IMR-90 (cell line): ENCODE data around the gene INMT. TPM values are rescaled to one million over a fixed set of nuclear protein-coding genes. Genes with fewer than 3 reads are reported as not detected.

Experiments
- ATAC-seq: fragments of 200-7000 bp; cut with Tn5 transposase; 2 replicates; pipeline ENCODE4 v1.9.1; 2020; ENCODE audit warnings: low read depth, mild to moderate bottlenecking, moderate library complexity
- BruUV-seq: library from RNA; stranded (reverse); fragments of 400-500 nt; replicated peaks from 2 replicates; lab custom pipeline; 2021; lab: Mats Ljungman, UMichigan
- CTCF ChIA-PET: fragments of 300-600 bp; formaldehyde crosslinking; extraction: SDS; loops from one replicate; lab custom pipeline; 2021; ENCODE audit warnings: antibody characterized with exemption; lab: Yijun Ruan, JAX
- POLR2A ChIA-PET: fragments of 300-600 bp; sonication (Branson Sonifier 250); formaldehyde crosslinking; loops from one replicate; lab custom pipeline; 2022; ENCODE audit warnings: antibody characterized with exemption; ENCODE audit not compliant: unreplicated experiment; lab: Charles Lee
- DNase-seq: peaks from one replicate; pipeline ENCODE4 v3.0.0; 2013
- H2AFZ ChIP-seq: replicated peaks from 2 replicates; pipeline ENCODE3; 2013; ENCODE audit warnings: low read length, mild to moderate bottlenecking; ENCODE audit not compliant: poor library complexity
- H2AK5ac ChIP-seq: 2 replicates; pipeline ENCODE4 v1.6.1; 2013; ENCODE audit warnings: low read depth, low read length, inconsistent platforms
- H2AK9ac ChIP-seq: replicated peaks from 2 replicates; pipeline ENCODE3; 2013; ENCODE audit warnings: mild to moderate bottlenecking, low read depth, low read length, moderate library complexity; ENCODE audit not compliant: poor library complexity
- H2BK120ac ChIP-seq: 2 replicates; pipeline ENCODE4 v1.6.1; 2013; ENCODE audit warnings: low read depth, low read length, inconsistent platforms
- H2BK15ac ChIP-seq: 3 replicates; pipeline ENCODE4 v1.6.1; 2013; ENCODE audit warnings: low read depth, low read length, inconsistent platforms
- H2BK20ac ChIP-seq: 2 replicates; pipeline ENCODE4 v1.6.1; 2013; ENCODE audit warnings: low read depth, mild to moderate bottlenecking, inconsistent platforms, low read length, moderate library complexity
- H2BK5ac ChIP-seq: 2 replicates; pipeline ENCODE4 v1.6.1; 2013; ENCODE audit warnings: mild to moderate bottlenecking, low read depth, low read length, inconsistent platforms; ENCODE audit not compliant: poor library complexity, severe bottlenecking
- H3K14ac ChIP-seq: replicated peaks from 2 replicates; pipeline ENCODE4 v1.6.1; 2013; ENCODE audit warnings: low read depth, low read length, inconsistent platforms
- H3K18ac ChIP-seq: 2 replicates; pipeline ENCODE4 v1.6.1; 2013; ENCODE audit warnings: low read depth, low read length, control low read depth
- H3K23ac ChIP-seq: 2 replicates; pipeline ENCODE4 v1.6.1; 2013; ENCODE audit warnings: low read depth, low read length, inconsistent platforms
- H3K27ac ChIP-seq: 2 replicates; pipeline ENCODE4 v1.5.1; 2013; ENCODE audit warnings: mild to moderate bottlenecking, control low read depth, low read length; ENCODE audit not compliant: insufficient read depth
- H3K27me3 ChIP-seq: 2 replicates; pipeline ENCODE4 v1.6.1; 2013; ENCODE audit warnings: low read length; ENCODE audit not compliant: control insufficient read depth, insufficient read depth
- H3K36me3 ChIP-seq: 2 replicates; pipeline ENCODE4 v1.6.1; 2013; ENCODE audit warnings: low read length, mixed read lengths; ENCODE audit not compliant: control insufficient read depth, insufficient read depth
- H3K4ac ChIP-seq: 2 replicates; pipeline ENCODE4 v1.6.1; 2013; ENCODE audit warnings: low read depth, low read length, inconsistent platforms
- H3K4me1 ChIP-seq: 2 replicates; pipeline ENCODE4 v1.6.1; 2013; ENCODE audit warnings: low read length, mixed read lengths; ENCODE audit not compliant: control insufficient read depth, insufficient read depth
- H3K4me2 ChIP-seq: 2 replicates; pipeline ENCODE4 v1.6.1; 2013; ENCODE audit warnings: low read depth, mild to moderate bottlenecking, control low read depth, low read length, moderate library complexity
- H3K4me3 ChIP-seq: 2 replicates; pipeline ENCODE4 v1.5.1; 2013; ENCODE audit warnings: low read depth, mild to moderate bottlenecking, control low read depth, low read length, moderate library complexity; ENCODE audit not compliant: insufficient read depth
- H3K56ac ChIP-seq: 2 replicates; pipeline ENCODE4 v1.6.1; 2013; ENCODE audit warnings: low read length, inconsistent platforms; ENCODE audit not compliant: insufficient read depth; ENCODE audit errors: extremely low read depth
- H3K79me1 ChIP-seq, 2 experiments: 2 replicates each; pipeline ENCODE4 v1.6.1; 2013; ENCODE audit warnings: low read length in 2 of 2, inconsistent platforms in 1 of 2, low read depth in 1 of 2
- H3K9ac ChIP-seq: 2 replicates; pipeline ENCODE4 v1.6.1; 2013; ENCODE audit warnings: low read depth, low read length, control low read depth
- H3K9me1 ChIP-seq: 2 replicates; pipeline ENCODE4 v1.6.1; 2013; ENCODE audit warnings: low read length, inconsistent platforms; ENCODE audit not compliant: insufficient read depth
- H3K9me3 ChIP-seq: 2 replicates; pipeline ENCODE4 v1.6.1; 2013; ENCODE audit warnings: low read length; ENCODE audit not compliant: control insufficient read depth, insufficient read depth
- H4K20me1 ChIP-seq: 2 replicates; pipeline ENCODE4 v1.6.1; 2013; ENCODE audit warnings: low read length, inconsistent platforms; ENCODE audit not compliant: insufficient read depth
- H4K5ac ChIP-seq: 2 replicates; pipeline ENCODE4 v1.6.1; 2013; ENCODE audit warnings: mild to moderate bottlenecking, low read depth, low read length, control low read depth
- H4K8ac ChIP-seq, 2 experiments: 2 replicates each; pipeline ENCODE4 v1.6.1; 2013; ENCODE audit warnings: low read depth in 2 of 2, low read length in 2 of 2, control low read depth in 1 of 2, inconsistent platforms in 1 of 2
- H4K91ac ChIP-seq: 2 replicates; pipeline ENCODE4 v1.6.1; 2013; ENCODE audit warnings: low read depth, low read length, inconsistent platforms; ENCODE audit not compliant: insufficient read depth
- BHLHE40 ChIP-seq: fragments of 150-350 bp; IDR thresholded peaks from 2 replicates; pipeline ENCODE4 v1.6.1; 2016; ENCODE audit warnings: mild to moderate bottlenecking, low read depth, low read length
- CEBPB ChIP-seq: IDR thresholded peaks from 2 replicates; pipeline ENCODE4 v1.6.1; 2012; ENCODE audit warnings: low read depth, low read length, improper control_type of control experiment
- FOS ChIP-seq: fragments of 150-350 bp; IDR thresholded peaks from 2 replicates; pipeline ENCODE4 v1.6.1; 2016; ENCODE audit warnings: low read depth, low read length
- MAFK ChIP-seq: IDR thresholded peaks from 2 replicates; pipeline ENCODE4 v1.6.1; 2012; ENCODE audit warnings: low read depth, low read length, improper control_type of control experiment
- MAZ ChIP-seq: IDR thresholded peaks from 2 replicates; pipeline ENCODE4 v1.6.1; 2012; ENCODE audit warnings: low read depth, mild to moderate bottlenecking, low read length, improper control_type of control experiment, moderate library complexity, borderline replicate concordance
- MXI1 ChIP-seq: IDR thresholded peaks from 2 replicates; pipeline ENCODE4 v1.6.1; 2012; ENCODE audit warnings: low read depth, mild to moderate bottlenecking, low read length, moderate library complexity, borderline replicate concordance
- NFE2L2 ChIP-seq: fragments of 150-350 bp; IDR thresholded peaks from 2 replicates; pipeline ENCODE4 v1.6.1; 2016; ENCODE audit warnings: low read depth, mild to moderate bottlenecking, low read length
- POLR2A ChIP-seq: IDR thresholded peaks from 2 replicates; pipeline ENCODE4 v1.6.1; 2012; ENCODE audit warnings: mild to moderate bottlenecking, low read depth, low read length
- RCOR1 ChIP-seq: IDR thresholded peaks from 2 replicates; pipeline ENCODE4 v1.6.1; 2012; ENCODE audit warnings: mild to moderate bottlenecking, low read length, improper control_type of control experiment; ENCODE audit not compliant: insufficient replicate concordance
- RFX5 ChIP-seq: IDR thresholded peaks from 2 replicates; pipeline ENCODE4 v1.8.0; 2012; ENCODE audit warnings: low read depth, mild to moderate bottlenecking, low read length, moderate library complexity
- SMC3 ChIP-seq: fragments of 150-350 bp; IDR thresholded peaks from 2 replicates; pipeline ENCODE4 v1.6.1; 2016; ENCODE audit warnings: low read depth, mild to moderate bottlenecking, antibody characterized with exemption, low read length, moderate library complexity
- WGBS, 2 experiments: methylation state at CpG; one replicate each; pipeline versions ENCODE4 v1.1.5 to v1.1.7; 2013; ENCODE audit warnings: missing lambda C conversion rate in 2 of 2; ENCODE audit not compliant: insufficient read length in 1 of 2; ENCODE audit errors: extremely low coverage in 2 of 2; 5-methylcytosine and 5-hydroxymethylcytosine counted together
- dilution Hi-C: fragments of 300-500 bp; cut with HindIII; formaldehyde crosslinking; loops from one replicate; pipeline ENCODE4 v1.14.3; 2018; ENCODE audit warnings: low sequenced_read_pairs; ENCODE audit not compliant: unreplicated experiment
- in situ Hi-C: fragments of 300-500 bp; cut with MboI; formaldehyde crosslinking; loops from 3 replicates; pipeline ENCODE4 v1.14.3; 2019; ENCODE audit warnings: low sequenced_read_pairs, inconsistent platforms, mixed read lengths
- intact Hi-C: fragments of 100-400 bp; cut with micrococcal nuclease; formaldehyde crosslinking; loops from 2 replicates; pipeline ENCODE4 v1.10.0; 2022
- polyA plus RNA-seq, 3 experiments: library from polyadenylated mRNA; depleted of rRNA; stranded (reverse); fragments of >200 nt; gene quantifications; 2 replicates each; pipeline ENCODE4 v1.2.3, GENCODE V29; 2012; ENCODE audit warnings: low replicate concordance in 1 of 3
- total RNA-seq: library from RNA; depleted of rRNA; stranded (reverse); fragments of >200 nt; gene quantifications from 2 replicates; pipeline ENCODE4 v1.2.3, GENCODE V29; 2012
- TF ChIP-seq, protein P1 (sequence below): fragments of 150-350 bp; IDR thresholded peaks from 2 replicates; pipeline ENCODE4 v1.6.1; 2017; ENCODE audit warnings: mild to moderate bottlenecking, antibody characterized with exemption, low read length, low read depth
- TF ChIP-seq, protein P2 (sequence below): fragments of 150-350 bp; IDR thresholded peaks from 2 replicates; pipeline ENCODE4 v1.6.1; 2016; ENCODE audit warnings: low read depth, mild to moderate bottlenecking, low read length, moderate library complexity, borderline replicate concordance

INMT gene
- total and polyA plus RNA-seq, 2 of the 4 experiments (the other 2 are of a cell fraction) = 0.39 to 2.2 TPM

GRCh38 chr7:30739691-30740090 lies 12.2 kb upstream of the INMT start:
- no peak overlapping the region for H2BK120ac ChIP-seq
- whole genome bisulfite sequencing, 2 experiments = no CpG with 5 or more reads among the region's 2 CpGs
- H3K4me3 ChIP-seq = no peak overlapping the region
- no peaks in the 10 kb centered on the region for H3K79me1 ChIP-seq
- intact Hi-C loops (loop anchor here (2.0 to 5.0 kb wide), 4 partner anchors 112 to 243 kb away; no protein-coding TSS in a partner anchor), in situ Hi-C loops (no loop called here), dilution Hi-C loops (no loop called here)
- H2AK9ac ChIP-seq = no peak overlapping the region
- H3K4me2 ChIP-seq = no peak overlapping the region
- H3K9me3 ChIP-seq = no peaks in the 10 kb centered on the region; the same call in 1 of the 2 replicates
- H3K27me3 ChIP-seq = peaks cover 18% of the 10 kb centered on the region
- H3K9me1 ChIP-seq = no peaks in the 10 kb centered on the region
- no peak overlapping the region for H2AK5ac ChIP-seq
- no peak overlapping the region for H3K23ac ChIP-seq
- no peak overlapping the region for H2BK5ac ChIP-seq
- no peak overlapping the region for H2BK15ac ChIP-seq
- no peak overlapping the region for H3K27ac ChIP-seq
- H2BK20ac ChIP-seq = no peak overlapping the region
- CTCF ChIA-PET = interaction anchor here (0.6 to 1.4 kb wide), 7 partner anchors 8 to 303 kb away, joined by 3 to 6 read pairs (median 3); partner anchors contain the start of gene INMT
- no peaks in the 10 kb centered on the region for H3K36me3 ChIP-seq
- H3K14ac ChIP-seq = no peak overlapping the region
- H3K18ac ChIP-seq = no peak overlapping the region
- no TSS peak for BruUV-seq
- ATAC-seq (no peak), DNase-seq (no peak)
- H3K9ac ChIP-seq = no peak overlapping the region
- H3K4me1 ChIP-seq = no peaks in the 10 kb centered on the region
- H3K56ac ChIP-seq = no peak overlapping the region
- no peak overlapping the region for H2AFZ ChIP-seq
- H3K4ac ChIP-seq = no peak overlapping the region
- TF ChIP-seq RCOR1 (no peak), MAZ (no peak), FOS (no peak), BHLHE40 (no peak), NFE2L2 (no peak), MXI1 (no peak), RFX5 (no peak), CEBPB (no peak), SMC3 (no peak), MAFK (no peak), POLR2A (no peak)
- TF ChIP-seq, protein P1, sequence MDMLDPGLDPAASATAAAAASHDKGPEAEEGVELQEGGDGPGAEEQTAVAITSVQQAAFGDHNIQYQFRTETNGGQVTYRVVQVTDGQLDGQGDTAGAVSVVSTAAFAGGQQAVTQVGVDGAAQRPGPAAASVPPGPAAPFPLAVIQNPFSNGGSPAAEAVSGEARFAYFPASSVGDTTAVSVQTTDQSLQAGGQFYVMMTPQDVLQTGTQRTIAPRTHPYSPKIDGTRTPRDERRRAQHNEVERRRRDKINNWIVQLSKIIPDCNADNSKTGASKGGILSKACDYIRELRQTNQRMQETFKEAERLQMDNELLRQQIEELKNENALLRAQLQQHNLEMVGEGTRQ = no peak
- TF ChIP-seq, protein P2, sequence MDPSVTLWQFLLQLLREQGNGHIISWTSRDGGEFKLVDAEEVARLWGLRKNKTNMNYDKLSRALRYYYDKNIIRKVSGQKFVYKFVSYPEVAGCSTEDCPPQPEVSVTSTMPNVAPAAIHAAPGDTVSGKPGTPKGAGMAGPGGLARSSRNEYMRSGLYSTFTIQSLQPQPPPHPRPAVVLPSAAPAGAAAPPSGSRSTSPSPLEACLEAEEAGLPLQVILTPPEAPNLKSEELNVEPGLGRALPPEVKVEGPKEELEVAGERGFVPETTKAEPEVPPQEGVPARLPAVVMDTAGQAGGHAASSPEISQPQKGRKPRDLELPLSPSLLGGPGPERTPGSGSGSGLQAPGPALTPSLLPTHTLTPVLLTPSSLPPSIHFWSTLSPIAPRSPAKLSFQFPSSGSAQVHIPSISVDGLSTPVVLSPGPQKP = no peak
- H4K20me1 ChIP-seq = no peaks in the 10 kb centered on the region
- no peak overlapping the region for H4K5ac ChIP-seq
- no peak overlapping the region for H4K91ac ChIP-seq
- H4K8ac ChIP-seq = no peak overlapping the region
- POLR2A ChIA-PET = no interaction called here
